H1 (cell line): ENCODE results near the gene RILP. TPM values are rescaled to one million over a fixed set of nuclear protein-coding genes. Genes with fewer than 3 reads are reported as not detected.

ENCODE experiments used
- CHD1 ChIP-seq: IDR thresholded peaks from 2 replicates; pipeline ENCODE4 v1.6.1; 2012; ENCODE audit warnings: low read depth, low read length, improper control_type of control experiment
- RAD21 ChIP-seq, 2 experiments: IDR thresholded peaks in 1 of 2; conservative IDR thresholded peaks in 1 of 2; 2 replicates each; pipeline ENCODE4 v1.6.1; 2011; ENCODE audit warnings: low read depth in 2 of 2, low read length in 2 of 2, improper control_type of control experiment in 1 of 2, inconsistent platforms in 1 of 2, mild to moderate bottlenecking in 1 of 2, moderate library complexity in 1 of 2
- polyA plus RNA-seq, 7 experiments: library from polyadenylated mRNA; depleted of rRNA in 3 of 7; stranded (reverse) in 5 of 7; unstranded in 2 of 7; fragments of >200 nt in 5 of 7; fragments of 200-250 nt in 2 of 7; gene quantifications; 1 replicate in 5 of 7; 2 replicates in 1 of 7; 4 replicates in 1 of 7; pipeline versions ENCODE4 v1.2.1 to v1.2.3, GENCODE V29; 2011 to 2013; ENCODE audit warnings: missing spikeins in 2 of 7, mixed read lengths in 2 of 7
- total RNA-seq: library from RNA; stranded (reverse); fragmentation: NEBNext Ultra II Directional; extraction: Animal tissue kit (Norgen Biotek cat#: 25700); gene quantifications from 2 replicates; pipeline ENCODE4 v1.2.1, GENCODE V29; 2021

Gene RILP
- total and polyA plus RNA-seq, 2 of the 8 experiments (the other 6 are each of a cell fraction or from before 2014, with no cell fraction given), result 6.8 to 7.2 TPM

GRCh38 chr17:1683459-1683858 lies 33.8 kb upstream of the RILP start (continued):
- TF ChIP-seq RAD21 (IDR thresholded peaks at IDR 0.05 in 1 of 2, conservative IDR thresholded peaks at IDR 0.05 in 1 of 2; ENCODE audit: low read depth in 2 of 2, low read length in 2 of 2), result no peak
- TF ChIP-seq CHD1, result no peak
